HEK293T (cell line): Measurements from ENCODE around the gene KCMF1.

Experiments used
- CTCF ChIA-PET: fragments of 350-600 bp; formaldehyde crosslinking; extraction: SDS; loops from one replicate; lab custom pipeline; 2021; ENCODE audit warnings: antibody characterized with exemption, inconsistent platforms; lab: Yijun Ruan, JAX
- POLR2A ChIA-PET: fragments of 350-600 bp; formaldehyde crosslinking; extraction: SDS; loops from one replicate; lab custom pipeline; 2020; ENCODE audit warnings: antibody characterized with exemption, inconsistent platforms; lab: Yijun Ruan, JAX
- DNase-seq: peaks from one replicate; pipeline ENCODE4 v3.0.0; 2012; ENCODE audit warnings: mixed read lengths; ENCODE audit errors: extremely low spot score
- ARNT ChIP-seq: fragments of 450-650 bp; IDR thresholded peaks from 2 replicates; pipeline ENCODE4 v1.6.1; 2017; ENCODE audit warnings: mild to moderate bottlenecking
- BHLHE40 ChIP-seq: fragments of 450-650 bp; IDR thresholded peaks from 2 replicates; pipeline ENCODE4 v1.6.1; 2016; ENCODE audit warnings: mild to moderate bottlenecking, moderate library complexity, borderline replicate concordance
- CTBP1 ChIP-seq: fragments of 450-650 bp; IDR thresholded peaks from 2 replicates; pipeline ENCODE4 v1.6.1; 2016; ENCODE audit warnings: borderline replicate concordance
- ELF4 ChIP-seq: fragments of 450-650 bp; IDR thresholded peaks from 2 replicates; pipeline ENCODE4 v1.6.1; 2017; ENCODE audit warnings: antibody characterized with exemption
- FOXA1 ChIP-seq: fragments of 450-650 bp; IDR thresholded peaks from 2 replicates; pipeline ENCODE4 v1.6.1; 2016; ENCODE audit warnings: mild to moderate bottlenecking
- FOXK2 ChIP-seq: fragments of 450-650 bp; IDR thresholded peaks from 2 replicates; pipeline ENCODE4 v1.6.1; 2016; ENCODE audit warnings: mild to moderate bottlenecking
- FOXM1 ChIP-seq: fragments of 450-650 bp; IDR thresholded peaks from 2 replicates; pipeline ENCODE4 v1.6.1; 2017; ENCODE audit warnings: mild to moderate bottlenecking, borderline replicate concordance
- HDGF ChIP-seq: fragments of 450-650 bp; IDR thresholded peaks from 2 replicates; pipeline ENCODE4 v1.6.1; 2017; ENCODE audit warnings: antibody characterized with exemption, borderline replicate concordance
- L3MBTL2 ChIP-seq: fragments of 450-650 bp; conservative IDR thresholded peaks from 2 replicates; pipeline ENCODE4 v1.6.1; 2016; ENCODE audit warnings: mild to moderate bottlenecking
- LEF1 ChIP-seq: fragments of 450-650 bp; IDR thresholded peaks from 2 replicates; pipeline ENCODE4 v1.6.1; 2017; ENCODE audit warnings: mild to moderate bottlenecking, borderline replicate concordance
- NFRKB ChIP-seq: fragments of 450-650 bp; IDR thresholded peaks from 2 replicates; pipeline ENCODE4 v1.6.1; 2016; ENCODE audit warnings: mild to moderate bottlenecking, moderate library complexity
- SP1 ChIP-seq: fragments of 450-650 bp; IDR thresholded peaks from 2 replicates; pipeline ENCODE4 v1.6.1; 2017
- SUZ12 ChIP-seq: fragments of 450-650 bp; IDR thresholded peaks from 2 replicates; pipeline ENCODE4 v1.6.1; 2016; ENCODE audit warnings: mild to moderate bottlenecking
- TARDBP ChIP-seq: fragments of 450-650 bp; IDR thresholded peaks from 2 replicates; pipeline ENCODE4 v1.6.1; 2016
- ZNF384 ChIP-seq: fragments of 450-650 bp; IDR thresholded peaks from 2 replicates; pipeline ENCODE4 v1.6.1; 2016
- TF ChIP-seq, protein P1 (sequence below): fragments of 450-650 bp; IDR thresholded peaks from 2 replicates; pipeline ENCODE4 v1.6.1; 2016

KCMF1 gene

GRCh38 chr2:85089585-85089984 lies 118.6 kb downstream of the KCMF1 start:
- ChIA-PET POLR2A (no interaction called here), CTCF (interaction anchor here (0.8 kb wide), 1 partner anchor 210 kb away, joined by 3 read pairs; no protein-coding TSS in a partner anchor)
- no peak for DNase-seq

GRCh38 chr2:85091838-85092237 lies 120.9 kb downstream of the KCMF1 start:
- CTCF ChIA-PET = interaction anchor here (0.7 kb wide), 1 partner anchor 459 kb away, joined by 3 read pairs; no protein-coding TSS in a partner anchor
- POLR2A ChIA-PET = no interaction called here
- TF ChIP-seq FOXK2 (no peak), TARDBP (no peak), CTBP1 (no peak), FOXA1 (no peak), SUZ12 (no peak), ZNF384 (no peak), NFRKB (no peak)
- TF ChIP-seq, protein P1, sequence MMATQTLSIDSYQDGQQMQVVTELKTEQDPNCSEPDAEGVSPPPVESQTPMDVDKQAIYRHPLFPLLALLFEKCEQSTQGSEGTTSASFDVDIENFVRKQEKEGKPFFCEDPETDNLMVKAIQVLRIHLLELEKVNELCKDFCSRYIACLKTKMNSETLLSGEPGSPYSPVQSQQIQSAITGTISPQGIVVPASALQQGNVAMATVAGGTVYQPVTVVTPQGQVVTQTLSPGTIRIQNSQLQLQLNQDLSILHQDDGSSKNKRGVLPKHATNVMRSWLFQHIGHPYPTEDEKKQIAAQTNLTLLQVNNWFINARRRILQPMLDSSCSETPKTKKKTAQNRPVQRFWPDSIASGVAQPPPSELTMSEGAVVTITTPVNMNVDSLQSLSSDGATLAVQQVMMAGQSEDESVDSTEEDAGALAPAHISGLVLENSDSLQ = no peak
- DNase-seq = no peak

More at GRCh38 chr2:85089585-85089984, 118.6 kb downstream of the KCMF1 start:
- TF ChIP-seq, protein P1 = no peak
- TF ChIP-seq SP1 (no peak), FOXK2 (no peak), NFRKB (no peak), LEF1 (no peak), L3MBTL2 (no peak), SUZ12 (no peak), ARNT (no peak), FOXA1 (no peak), HDGF (no peak), CTBP1 (no peak), ELF4 (no peak), BHLHE40 (no peak), FOXM1 (no peak), ZNF384 (no peak), TARDBP (no peak)

DNA sequence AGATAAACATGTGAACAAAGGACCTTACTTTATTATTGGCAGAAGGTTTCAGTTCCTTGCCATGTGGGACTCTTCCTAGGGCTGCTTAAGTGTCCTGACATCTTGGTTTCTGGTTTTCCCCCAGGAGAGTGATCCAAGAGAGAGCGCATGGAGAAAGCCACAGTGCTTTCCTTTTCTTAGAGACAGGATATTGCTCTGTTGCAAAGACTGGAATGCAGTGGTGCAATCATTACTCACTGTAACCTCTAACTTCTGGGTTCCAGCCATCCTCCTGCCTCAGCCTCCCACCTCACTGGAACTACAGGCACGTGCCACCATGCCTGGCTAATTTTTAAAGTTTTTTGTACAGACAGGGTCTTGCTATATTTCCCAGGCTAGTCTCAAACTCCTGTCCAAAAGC lies 124.1 kb downstream of the KCMF1 start:
- no peak for TF ChIP-seq TARDBP
- TF ChIP-seq L3MBTL2 = no peak
- no peak for TF ChIP-seq ZNF384
- no peak for TF ChIP-seq LEF1
- no peak for TF ChIP-seq HDGF
- TF ChIP-seq FOXA1 = no peak
- no peak for TF ChIP-seq SP1
- TF ChIP-seq SUZ12 = no peak
- CTCF ChIA-PET = interaction anchor here (0.7 kb wide), 1 partner anchor 8 kb away, joined by 3 read pairs; no protein-coding TSS in a partner anchor
- POLR2A ChIA-PET = no interaction called here
- no peak for DNase-seq

- POLR2A ChIA-PET = no interaction called here
- CTCF ChIA-PET = no interaction called here
- TF ChIP-seq NFRKB (no peak), ARNT (no peak), CTBP1 (no peak), ZNF384 (no peak), HDGF (no peak), FOXM1 (no peak), LEF1 (no peak), SUZ12 (no peak), L3MBTL2 (no peak), FOXK2 (no peak), BHLHE40 (no peak), SP1 (no peak), FOXA1 (no peak), ELF4 (no peak), TARDBP (no peak)
- TF ChIP-seq, protein P1 = no peak
These were observed 125.7 kb downstream of the KCMF1 start for GRCh38 chr2:85096616-85097015.

DNA sequence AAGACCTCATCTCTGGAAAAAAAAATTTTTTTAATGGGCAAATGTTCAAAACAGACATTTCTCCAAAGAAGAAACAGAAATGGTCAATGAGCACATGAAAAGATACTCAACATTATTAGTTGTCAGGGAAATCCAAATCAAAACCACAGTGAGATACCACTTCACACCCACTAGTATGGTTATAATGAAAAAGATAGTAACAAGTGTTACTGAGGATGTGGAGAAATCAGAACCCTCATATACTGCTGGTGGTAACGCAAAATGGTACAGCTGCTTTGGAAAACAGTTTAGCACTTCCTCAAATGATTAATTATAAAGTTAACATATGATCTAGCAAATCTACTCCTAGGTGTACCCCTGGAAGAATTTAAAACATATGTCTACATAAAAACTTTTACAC lies 133.3 kb downstream of the KCMF1 start:
- ChIA-PET POLR2A (no interaction called here), CTCF (no interaction called here)
- DNase-seq = no peak
- TF ChIP-seq HDGF (no peak), LEF1 (no peak), ZNF384 (no peak), FOXA1 (no peak)

More at GRCh38 chr2:85096616-85097015, 125.7 kb downstream of the KCMF1 start:
- no peak for DNase-seq

DNA sequence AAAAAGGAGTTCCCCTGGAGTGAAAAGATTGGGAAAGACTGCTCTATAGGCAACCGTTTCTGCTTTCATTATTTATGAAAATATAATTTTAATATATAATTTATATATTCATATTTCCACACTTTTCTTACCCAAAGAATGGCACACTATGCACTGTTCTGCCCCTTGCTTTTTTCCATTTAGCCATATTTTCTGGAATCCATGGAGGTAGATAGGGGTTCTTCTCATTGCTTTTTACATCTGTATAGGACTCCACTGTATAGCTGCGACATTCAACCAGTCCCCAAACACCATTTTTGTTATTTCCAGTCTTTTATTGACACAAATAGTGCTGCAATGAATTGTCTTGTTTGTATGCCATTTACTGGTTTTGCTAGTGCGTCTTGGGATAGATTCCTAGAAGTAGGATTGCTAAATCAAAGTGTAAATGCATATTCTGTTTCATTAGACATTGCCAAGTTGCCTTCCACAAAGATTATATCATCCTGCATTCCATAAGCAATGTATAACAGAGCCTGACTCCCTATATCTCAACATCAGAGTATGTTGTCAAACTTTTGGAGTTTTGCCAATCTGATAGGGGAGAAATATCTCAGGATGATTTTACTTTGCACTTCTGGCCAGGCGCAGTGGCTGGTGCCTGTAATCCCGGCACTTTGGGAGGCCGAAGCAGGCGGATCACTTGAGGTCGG lies 135.7 kb downstream of the KCMF1 start:
- POLR2A ChIA-PET = no interaction called here
- TF ChIP-seq L3MBTL2 (no peak), LEF1 (no peak), CTBP1 (no peak), FOXA1 (no peak), ARNT (no peak), NFRKB (no peak), SUZ12 (no peak), ELF4 (no peak), FOXM1 (no peak), ZNF384 (no peak)
- TF ChIP-seq, protein P1 = no peak
- CTCF ChIA-PET = no interaction called here
- no peak for DNase-seq
